GM18858 (cell line): Measurements from ENCODE around the gene WWOX.

Experiments
- ATAC-seq: cut with Tn5 transposase; IDR thresholded peaks from one replicate; pipeline ENCODE4 v1.9.1; 2021; ENCODE audit not compliant: unreplicated experiment

The WWOX gene

DNA sequence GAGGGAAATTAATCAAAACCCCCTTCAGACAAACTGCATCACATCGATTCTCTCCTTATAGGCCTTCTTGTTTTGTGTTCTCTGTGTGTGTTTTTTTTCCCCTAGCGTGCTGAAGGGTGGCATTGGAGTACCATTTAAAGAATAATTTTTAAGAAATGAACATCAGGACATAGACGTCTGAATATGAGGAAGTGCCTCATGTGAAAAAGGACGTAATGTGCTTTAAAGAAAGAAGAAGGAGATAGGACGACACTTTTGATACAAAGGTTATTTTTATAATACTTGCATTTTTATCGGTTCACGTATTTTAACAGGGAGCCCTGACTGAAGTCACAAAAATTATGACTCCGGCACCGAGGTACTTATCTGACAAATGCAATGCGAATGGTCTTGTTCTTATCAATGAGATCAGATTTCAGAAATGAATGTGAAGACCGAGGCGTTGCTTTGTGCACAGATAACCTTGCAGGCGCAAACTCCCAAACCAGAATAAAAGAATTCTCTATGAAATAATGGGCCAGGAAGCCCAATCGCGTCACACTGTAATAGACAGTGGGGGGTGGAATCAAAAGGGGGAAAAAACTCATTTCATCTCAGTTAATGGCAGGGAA is 894.8 kb downstream of the WWOX start:
- ATAC-seq = no peak

DNA sequence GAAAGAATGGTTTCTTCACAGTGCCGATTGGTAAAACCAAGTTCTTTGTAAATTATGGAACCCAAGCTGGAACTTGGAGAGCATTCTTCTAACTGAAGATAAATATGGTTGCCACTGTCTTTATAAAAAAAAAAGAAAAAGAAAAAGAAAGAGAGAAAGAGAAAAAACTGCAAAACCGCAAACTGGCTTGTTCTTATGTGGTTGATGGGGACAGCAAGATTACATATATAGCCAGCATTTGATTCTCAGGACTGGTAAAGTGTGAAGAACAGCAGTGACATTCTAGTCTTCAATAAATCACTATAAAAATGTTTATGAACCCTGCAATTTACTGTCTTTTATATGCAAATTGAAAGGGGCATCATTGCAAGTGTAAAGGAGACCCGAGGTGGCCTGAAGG is 896.0 kb downstream of the WWOX start:
- ATAC-seq = no peak

DNA sequence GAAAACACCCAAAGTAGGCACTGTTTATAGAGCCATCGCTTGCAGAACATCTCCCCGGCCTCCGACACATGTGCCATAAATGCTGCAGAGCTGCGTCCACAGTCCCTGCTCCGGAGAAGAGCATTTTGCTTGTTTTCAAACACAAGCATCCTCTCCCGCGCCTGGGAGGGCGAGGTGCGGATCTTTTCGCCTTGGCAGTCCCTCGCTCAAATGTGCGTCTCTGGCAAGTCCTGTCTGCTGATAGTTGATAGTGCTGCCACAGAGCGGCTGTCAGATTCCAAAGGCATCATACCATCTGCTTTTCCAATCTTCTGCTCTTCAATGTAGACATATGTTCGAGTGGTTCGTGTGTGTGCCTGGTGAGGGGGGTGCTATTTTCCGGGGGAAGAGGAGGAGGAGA is 897.3 kb downstream of the WWOX start:
- no peak for ATAC-seq

DNA sequence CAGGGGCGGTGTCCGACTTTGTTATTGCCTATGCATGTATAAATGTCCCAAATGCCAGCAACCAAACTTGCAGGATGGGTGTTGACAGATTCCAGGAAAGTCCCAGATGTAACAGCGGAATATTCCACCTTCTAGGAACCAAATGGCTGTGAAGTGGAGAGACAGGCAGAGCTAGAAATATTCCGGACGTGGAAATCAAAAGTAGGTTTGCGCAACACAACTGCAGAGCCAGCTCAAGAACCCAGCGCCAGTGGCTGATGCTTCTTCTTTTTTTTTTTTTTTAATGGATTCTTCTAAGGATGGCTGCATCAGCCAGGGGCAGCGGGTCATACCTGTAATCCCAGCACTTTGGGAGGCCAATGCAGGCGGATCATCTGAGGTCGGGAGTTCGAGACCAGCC is 899.4 kb downstream of the WWOX start:
- no peak for ATAC-seq

DNA sequence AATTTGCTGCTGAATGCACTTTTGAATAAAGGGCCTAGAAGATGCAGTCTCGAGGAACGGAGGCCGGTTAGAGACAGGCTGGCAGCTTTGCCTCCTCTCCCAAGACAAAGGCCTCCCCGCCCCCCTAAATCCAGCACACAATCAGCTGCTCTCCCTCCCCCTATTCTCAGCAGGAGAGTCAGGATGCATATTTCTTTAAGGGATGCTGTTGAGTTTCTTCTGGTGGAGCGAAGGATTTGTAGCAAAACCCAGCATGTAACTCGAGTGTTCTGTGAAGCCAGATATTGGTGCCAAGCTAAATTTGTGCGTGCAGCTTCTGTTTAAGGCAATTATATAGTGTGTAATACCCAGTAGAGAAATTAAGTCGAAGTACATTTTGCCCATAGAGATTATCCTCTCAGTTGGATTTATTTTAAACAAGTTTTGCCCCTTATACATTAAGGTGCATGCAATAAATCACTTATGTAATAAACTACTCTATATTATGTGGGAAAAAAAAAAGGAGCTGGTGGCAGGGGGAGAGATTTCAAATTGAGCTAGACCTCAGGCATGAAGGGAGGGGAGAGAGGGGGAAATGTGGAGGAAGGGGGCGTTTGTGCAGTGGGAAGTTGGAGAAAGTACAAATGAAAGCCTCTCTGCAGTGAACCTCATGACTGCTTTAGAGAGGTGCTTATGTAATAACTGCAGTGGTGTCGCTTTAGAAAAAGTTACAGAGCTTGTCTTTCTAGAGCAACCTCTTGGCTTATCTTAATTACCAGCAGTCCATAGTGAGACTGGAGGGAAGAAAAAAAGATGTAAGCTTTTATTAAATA is 901.9 kb downstream of the WWOX start:
- no peak for ATAC-seq

DNA sequence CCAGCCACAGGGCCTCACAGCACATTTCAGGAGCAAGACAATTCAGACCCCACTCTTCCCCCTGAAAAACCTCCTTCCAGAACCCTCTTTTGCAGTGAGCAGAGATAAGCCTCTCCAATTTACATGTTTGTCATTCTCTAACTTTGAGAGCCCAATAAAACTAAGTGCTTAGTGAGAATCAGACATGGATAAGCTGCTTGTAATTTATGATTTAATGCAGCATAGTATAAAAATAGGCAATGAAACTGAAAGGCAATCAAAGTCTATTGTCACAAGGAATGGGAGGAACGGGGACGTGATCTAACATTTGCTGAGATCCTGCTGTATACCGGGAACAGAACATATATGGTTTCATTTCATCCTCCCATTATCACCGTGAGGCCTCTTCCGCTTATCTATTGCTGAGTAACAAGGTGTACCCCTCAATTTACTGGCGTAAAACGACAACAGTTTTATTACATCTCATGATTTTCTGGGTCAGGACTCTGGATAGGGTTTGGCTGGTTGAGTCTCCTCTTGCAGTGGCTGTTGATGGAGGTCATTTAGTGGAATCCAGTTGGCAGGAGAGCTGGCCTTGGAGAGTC is 903.7 kb downstream of the WWOX start:
- ATAC-seq = no peak

DNA sequence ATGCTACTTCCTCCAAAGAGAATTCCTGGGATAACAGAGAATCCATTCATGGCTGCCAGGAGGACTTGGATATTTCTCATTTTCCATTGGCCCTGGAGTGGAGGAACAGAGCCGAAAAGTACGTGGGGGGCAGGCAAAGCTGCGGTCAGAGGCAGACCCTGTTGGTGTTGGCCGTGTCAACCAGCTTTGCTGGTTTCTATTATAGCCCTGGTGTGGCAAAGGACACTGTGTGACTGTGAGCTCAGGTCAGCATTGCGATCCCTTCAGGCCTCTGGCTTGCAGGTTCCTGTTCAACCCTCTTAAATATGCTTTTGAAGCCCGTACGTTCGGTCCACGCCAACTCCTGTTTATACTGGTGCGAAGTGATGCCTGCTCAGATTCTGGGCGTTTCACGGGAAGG is 904.9 kb downstream of the WWOX start:
- no peak for ATAC-seq

DNA sequence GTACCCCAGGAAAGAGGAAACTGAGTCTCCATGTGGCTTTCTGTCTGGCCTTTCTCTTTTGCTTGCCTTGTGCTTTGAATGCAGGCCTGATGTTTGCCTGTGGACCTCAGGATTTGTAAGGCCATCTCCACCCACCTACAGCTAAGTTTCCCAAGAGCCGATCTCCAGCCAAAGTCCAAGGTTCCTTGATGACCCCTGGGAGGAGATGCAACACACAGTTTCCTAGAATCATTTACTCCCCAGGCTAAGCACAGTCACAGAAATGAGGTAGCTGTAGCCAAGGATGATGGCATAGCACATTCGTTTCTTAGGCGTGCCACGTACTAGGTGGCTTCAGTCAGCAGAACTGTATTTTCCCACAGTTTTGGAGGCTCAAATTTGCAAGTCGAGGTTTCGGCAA is 905.6 kb downstream of the WWOX start:
- ATAC-seq = no peak

DNA sequence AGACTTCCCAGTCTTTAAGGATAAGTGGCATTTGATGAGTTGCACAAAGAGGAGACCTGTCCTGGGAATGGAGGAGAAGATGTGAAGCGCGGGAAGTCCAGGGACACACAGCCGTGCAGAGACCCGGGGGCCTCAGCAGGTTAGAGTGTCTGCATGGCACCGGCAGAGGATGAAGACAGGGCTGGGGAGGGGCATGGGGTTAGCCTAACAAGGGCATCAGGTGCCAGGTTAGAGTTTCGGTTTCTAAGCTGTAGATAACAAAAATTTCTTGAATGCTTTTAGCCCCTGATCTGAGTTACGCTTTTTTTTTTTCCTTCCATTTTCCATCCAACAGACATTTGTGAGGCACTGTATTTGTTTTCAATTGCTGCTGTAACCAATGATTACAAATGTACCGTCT is 906.8 kb downstream of the WWOX start:
- no peak for ATAC-seq

DNA sequence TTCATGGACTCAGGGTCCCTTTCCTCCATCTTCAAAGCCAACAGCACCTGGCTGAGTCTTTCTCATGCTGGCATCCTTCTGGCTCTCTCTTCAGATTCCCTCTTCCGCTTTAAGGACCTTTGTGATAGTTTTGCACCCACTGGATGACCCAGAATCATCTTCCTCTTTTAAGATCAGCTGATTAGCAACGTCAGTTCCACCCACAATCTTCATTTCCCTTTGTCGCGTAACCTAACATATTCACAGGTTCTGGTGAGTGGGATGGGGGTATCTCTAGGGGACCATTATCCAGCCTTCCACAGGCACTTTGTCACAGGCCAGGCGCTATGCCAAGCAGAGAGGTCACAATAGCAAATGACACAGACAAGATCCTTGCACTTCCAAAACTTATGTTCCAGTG is 907.3 kb downstream of the WWOX start:
- ATAC-seq = no peak

DNA sequence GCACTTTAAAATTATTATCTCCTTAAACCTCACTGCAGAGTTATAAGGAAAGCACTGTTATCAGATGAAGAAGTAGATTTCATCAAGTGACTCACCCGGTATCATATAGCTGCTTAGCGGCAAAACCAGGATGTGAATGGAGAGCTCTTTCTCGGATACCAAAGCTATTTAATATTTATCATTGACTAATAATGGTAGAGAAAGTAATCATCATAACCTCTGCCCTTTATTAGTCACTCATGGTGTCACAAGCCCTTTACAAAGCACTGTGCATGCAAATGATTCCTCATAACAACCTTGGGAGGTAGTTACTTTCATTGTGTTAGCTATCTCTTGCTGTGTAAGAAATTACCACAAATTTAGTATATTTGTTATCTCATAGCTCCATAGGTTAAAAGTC is 908.2 kb downstream of the WWOX start:
- ATAC-seq = no peak

DNA sequence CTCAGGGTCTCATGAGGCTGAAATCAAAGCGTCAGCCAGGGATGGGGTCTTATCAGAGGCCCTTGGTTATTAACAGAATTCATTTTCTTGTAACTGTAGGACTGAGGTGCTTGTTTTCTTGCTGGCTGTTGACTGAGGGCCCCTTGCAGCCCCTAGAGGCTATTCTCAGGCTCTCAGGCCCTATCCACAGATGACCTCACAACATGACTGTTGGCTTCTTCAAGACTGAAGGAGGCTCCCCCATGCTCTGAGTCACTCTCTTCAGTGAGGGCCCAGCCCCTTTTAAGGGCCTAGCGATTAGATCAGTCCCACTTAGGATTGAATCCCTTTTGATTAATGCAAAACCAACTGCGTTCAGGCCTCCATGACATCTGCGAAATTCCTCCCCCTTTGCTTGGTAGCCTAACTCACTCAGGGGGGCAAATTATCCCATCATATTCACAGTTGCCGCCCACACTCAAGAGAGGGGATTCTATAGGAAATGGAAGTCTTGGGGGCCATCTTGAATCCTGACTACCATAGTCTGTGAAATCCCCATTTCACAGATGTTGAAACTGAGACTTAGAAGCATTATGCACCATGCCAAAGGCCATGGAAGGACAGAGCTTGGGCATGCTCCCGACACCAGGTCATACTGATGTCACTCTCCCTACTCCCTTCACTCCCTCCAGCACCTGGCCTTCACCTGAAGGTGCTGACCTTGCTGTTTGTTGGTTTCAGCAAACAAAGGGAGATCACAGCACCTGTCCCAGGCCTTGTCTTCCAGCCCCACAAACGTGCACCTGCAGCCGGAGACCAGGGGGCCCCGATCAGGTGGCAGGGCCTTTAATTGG is 908.8 kb downstream of the WWOX start:
- no peak for ATAC-seq

DNA sequence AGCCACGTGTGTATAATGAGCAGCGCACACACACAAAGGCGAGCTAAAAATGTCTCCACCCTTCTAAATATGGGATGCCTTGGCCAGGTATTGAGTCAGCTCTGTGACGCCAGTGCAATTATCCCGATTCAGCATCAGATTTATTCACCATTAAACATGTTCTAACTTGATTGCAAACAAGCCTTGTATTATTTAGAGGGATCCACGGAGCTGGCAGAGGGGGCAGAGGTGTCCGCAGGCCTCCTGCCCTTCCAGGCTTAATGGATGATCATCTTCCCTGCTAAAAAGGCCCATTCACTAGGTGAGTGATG is 909.4 kb downstream of the WWOX start:
- no peak for ATAC-seq

DNA sequence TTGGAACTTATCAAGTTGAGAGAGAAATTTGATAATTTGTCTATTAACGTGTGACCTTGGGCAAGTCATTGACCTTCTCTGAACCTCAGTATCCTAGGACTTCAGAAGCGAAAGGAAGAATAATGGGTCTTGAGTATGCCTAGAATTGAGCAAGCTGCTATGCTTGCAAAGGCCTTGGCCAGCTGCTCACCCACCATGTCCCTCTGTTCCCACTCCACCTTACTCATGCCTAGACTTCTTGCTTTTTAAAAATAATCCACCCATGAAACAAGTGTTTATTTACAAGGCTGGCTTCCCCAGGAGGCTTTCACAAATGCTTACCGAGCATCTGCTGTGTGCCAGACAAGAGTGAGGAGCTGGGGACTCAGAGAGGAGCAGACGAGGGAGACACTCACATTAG is 910.4 kb downstream of the WWOX start:
- ATAC-seq = no peak

DNA sequence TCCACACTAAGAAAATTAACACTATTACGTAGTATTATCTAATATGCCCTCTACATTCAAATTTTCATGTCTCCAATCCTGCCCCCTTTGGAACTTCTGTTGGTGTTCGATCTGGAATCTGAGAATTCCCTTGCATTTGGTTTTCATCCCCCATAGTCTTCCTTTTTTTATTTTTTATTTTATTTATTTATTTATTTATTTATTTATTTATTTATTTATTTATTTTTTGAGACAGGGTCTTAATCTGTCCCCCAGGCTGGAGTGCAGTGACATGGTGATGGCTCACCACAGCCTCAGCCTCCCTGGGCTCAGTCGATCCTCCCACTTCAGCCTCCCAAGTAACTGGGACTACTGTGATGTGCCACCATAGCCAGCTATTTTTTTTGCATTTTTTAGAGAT is 911.8 kb downstream of the WWOX start:
- ATAC-seq = no peak

DNA sequence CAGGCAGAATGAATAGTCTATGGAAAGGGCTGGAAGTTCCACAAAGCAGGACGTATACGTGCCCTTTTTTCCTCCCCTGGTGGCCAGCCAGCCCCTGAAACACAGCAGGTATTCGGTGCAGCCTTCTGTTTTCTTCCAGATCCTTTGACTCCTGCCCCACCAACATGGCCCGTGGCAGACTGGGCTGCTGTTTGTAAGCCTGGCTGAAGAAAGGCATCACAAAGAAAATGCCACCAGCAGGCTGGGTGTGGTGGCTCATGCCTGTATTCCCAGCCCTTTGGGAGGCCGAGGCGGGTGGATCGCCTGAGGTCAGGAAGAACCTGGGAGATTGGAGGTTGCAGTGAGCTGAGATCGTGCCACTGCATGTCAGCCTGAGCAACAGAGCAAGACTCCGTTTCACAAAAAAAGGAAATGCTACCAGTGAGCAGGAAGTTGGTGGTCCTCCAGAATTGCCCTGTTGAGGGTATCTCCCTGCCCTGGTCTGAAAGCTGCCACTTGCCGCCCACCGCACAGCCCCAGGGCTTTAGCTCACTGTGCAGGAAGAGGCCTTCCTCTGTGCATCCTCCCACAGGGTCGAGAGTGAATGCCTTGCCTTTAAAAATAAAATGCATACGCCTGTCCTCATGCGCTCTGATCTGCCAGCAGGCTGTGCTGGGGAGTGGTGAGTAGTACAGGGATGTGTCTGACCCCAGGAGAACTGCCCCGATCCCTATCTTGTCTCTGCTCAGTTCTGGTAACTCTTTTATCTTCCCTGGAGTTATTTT is 913.4 kb downstream of the WWOX start:
- no peak for ATAC-seq

DNA sequence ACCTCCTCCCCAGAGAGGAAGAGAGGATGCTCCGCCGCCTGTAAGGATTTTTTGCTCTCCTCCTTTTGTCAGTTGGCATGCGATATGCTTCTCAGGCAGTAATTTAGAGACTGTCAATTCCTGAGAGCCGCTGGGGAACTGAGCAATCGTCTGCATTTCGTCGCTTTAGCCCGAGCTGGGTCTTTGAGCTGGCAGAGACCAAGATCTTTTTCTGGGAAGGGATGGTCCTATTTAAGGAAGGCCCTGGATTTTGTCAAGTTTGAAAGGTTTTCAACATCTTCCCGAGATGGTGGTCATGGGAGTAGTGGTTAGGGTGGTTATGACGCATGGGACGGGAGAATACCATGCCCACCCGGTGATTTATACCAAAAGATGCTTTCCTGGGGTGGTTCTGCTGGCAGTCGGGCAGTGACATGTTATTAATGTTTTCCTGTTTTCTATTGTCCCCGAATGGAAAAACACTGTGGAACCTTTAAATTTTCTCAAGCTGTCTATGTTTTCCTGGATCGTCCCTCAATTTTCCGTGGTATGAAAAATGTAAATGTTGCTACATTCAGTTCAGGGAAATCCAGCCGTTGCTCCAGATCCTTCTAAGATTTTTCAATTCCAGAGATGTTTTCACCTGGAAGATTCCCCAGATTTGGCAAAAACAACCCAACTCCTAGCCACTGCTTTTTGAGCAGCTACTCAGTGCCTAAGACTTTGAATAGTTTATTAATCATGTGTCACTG is 914.6 kb downstream of the WWOX start:
- no peak for ATAC-seq

DNA sequence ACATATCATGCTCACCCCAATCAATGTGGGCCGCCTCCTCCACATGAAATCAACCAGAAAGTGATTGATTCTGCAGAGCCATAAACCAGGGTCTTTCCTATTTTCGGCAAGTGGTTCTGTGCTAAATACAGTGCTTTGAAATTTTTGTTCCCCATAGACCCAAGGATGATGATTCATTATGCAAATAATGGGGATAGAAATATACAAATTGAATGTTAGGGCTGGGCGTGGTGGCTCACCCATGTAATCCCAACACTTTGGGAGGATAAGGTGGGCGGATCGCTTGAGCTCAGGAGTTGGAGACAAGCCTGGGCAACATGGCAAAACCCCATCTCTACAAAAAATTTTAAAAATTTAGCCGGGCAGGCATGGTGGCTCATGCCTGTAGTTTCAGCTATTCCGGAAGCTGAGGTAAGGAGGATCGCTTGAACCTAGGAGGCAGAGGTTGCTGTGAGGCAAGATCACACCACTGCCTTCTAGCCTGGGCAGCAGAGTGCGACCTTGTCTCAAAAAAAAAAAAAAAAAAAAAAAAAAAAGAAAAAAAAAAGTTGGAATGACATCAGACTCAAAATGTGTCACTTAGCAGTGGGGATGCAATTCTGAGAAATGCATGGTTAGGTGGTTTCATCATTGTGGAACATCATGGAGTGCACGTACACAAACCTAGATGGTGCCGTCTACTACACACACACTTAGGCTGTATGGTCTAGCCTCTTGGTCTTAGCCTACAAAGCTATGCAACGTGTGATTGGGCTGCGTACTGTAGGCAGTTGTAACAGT is 919.4 kb downstream of the WWOX start:
- no peak for ATAC-seq

DNA sequence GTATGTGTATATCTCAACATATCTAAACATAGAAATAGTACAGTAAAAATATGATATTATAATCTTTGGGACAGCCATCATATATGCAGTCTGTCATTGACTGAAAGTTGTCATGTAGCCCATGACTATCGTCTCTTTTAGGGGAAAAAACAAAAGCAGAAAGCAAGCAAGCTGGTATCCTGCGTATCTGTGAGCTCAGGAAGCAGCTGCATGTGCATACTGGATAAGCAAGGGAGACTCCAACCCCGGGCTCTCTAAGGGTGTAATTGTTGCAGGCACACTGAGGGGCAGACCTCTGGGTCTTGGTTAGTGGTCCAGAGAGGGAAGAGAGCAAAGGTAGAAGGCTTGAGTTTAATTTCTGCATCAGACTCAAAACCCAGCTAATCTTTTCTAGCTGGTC is 920.0 kb downstream of the WWOX start:
- no peak for ATAC-seq
